Nephron (organoid): ENCODE results near the gene SLC8A1.

ENCODE experiments used
- H3K27ac Mint-ChIP-seq, 3 experiments: 2 replicates each; pipeline ENCODE4 v1.8.0; 2020; ENCODE audit warnings: mixed read lengths in 3 of 3, mild to moderate bottlenecking in 2 of 3, moderate library complexity in 1 of 3
- H3K27me3 Mint-ChIP-seq: 2 replicates; pipeline ENCODE4 v1.8.0; 2021; ENCODE audit warnings: low read depth, mild to moderate bottlenecking, moderate library complexity, mixed read lengths
- H3K36me3 Mint-ChIP-seq: 2 replicates; pipeline ENCODE4 v1.8.0; 2020; ENCODE audit warnings: low read depth, mixed read lengths
- H3K4me1 Mint-ChIP-seq: 2 replicates; pipeline ENCODE4 v1.8.0; 2020; ENCODE audit warnings: mixed read lengths
- H3K4me3 Mint-ChIP-seq, 3 experiments: 2 replicates each; pipeline ENCODE4 v1.8.0; 2020; ENCODE audit warnings: mild to moderate bottlenecking in 3 of 3, mixed read lengths in 3 of 3, moderate library complexity in 2 of 3
- H3K9me3 Mint-ChIP-seq: 2 replicates; pipeline ENCODE4 v1.8.0; 2020; ENCODE audit warnings: mixed read lengths
- TF ChIP-seq, protein P1 (sequence below), 3 experiments: fragments of 200-600 bp; sonication (generic); IDR thresholded peaks; one replicate each; pipeline ENCODE4 v1.5.0; 2021; ENCODE audit warnings: antibody characterized with exemption in 3 of 3; ENCODE audit not compliant: unreplicated experiment in 3 of 3

Gene SLC8A1

GRCh38 chr2:40279482-40279881, 172.4 kb downstream of the SLC8A1 start:
- H3K27me3 Mint-ChIP-seq = no peaks in the 10 kb centered on the region
- H3K9me3 Mint-ChIP-seq = no peaks in the 10 kb centered on the region
- H3K36me3 Mint-ChIP-seq = no peaks in the 10 kb centered on the region
- peak overlapping the region in 2 of 3 experiments; percentile 14 to 34 for H3K27ac Mint-ChIP-seq
- H3K4me3 Mint-ChIP-seq = no peak overlapping the region
- H3K4me1 Mint-ChIP-seq = peaks cover 51% of the 10 kb centered on the region
- TF ChIP-seq, protein P1, sequence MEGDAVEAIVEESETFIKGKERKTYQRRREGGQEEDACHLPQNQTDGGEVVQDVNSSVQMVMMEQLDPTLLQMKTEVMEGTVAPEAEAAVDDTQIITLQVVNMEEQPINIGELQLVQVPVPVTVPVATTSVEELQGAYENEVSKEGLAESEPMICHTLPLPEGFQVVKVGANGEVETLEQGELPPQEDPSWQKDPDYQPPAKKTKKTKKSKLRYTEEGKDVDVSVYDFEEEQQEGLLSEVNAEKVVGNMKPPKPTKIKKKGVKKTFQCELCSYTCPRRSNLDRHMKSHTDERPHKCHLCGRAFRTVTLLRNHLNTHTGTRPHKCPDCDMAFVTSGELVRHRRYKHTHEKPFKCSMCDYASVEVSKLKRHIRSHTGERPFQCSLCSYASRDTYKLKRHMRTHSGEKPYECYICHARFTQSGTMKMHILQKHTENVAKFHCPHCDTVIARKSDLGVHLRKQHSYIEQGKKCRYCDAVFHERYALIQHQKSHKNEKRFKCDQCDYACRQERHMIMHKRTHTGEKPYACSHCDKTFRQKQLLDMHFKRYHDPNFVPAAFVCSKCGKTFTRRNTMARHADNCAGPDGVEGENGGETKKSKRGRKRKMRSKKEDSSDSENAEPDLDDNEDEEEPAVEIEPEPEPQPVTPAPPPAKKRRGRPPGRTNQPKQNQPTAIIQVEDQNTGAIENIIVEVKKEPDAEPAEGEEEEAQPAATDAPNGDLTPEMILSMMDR (IDR thresholded peaks at IDR 0.05; ENCODE audit: unreplicated experiment in 3 of 3) = no peak

GRCh38 chr2:40279001-40279400, 172.9 kb downstream of the SLC8A1 start:
- Mint-ChIP-seq H3K36me3 (no peaks in the 10 kb centered on the region), H3K27ac (peak overlapping the region; percentile 14 to 60 (median 34)), H3K4me1 (peaks cover 55% of the 10 kb centered on the region), H3K27me3 (no peaks in the 10 kb centered on the region), H3K9me3 (no peaks in the 10 kb centered on the region), H3K4me3 (peak overlapping the region in 1 of 3 experiments; percentile 30)
- TF ChIP-seq, protein P1 (IDR thresholded peaks at IDR 0.05; ENCODE audit: unreplicated experiment in 3 of 3) = no peak

GRCh38 chr2:40276076-40276475, 175.8 kb downstream of the SLC8A1 start:
- Mint-ChIP-seq H3K4me1 (peaks cover 49% of the 10 kb centered on the region), H3K27ac (peak overlapping the region in 1 of 3 experiments; percentile 61), H3K9me3 (no peaks in the 10 kb centered on the region), H3K4me3 (no peak overlapping the region), H3K36me3 (no peaks in the 10 kb centered on the region), H3K27me3 (no peaks in the 10 kb centered on the region)
- TF ChIP-seq, protein P1 (IDR thresholded peaks at IDR 0.05; ENCODE audit: unreplicated experiment in 3 of 3) = no peak

- Mint-ChIP-seq H3K36me3 (no peaks in the 10 kb centered on the region), H3K4me1 (peaks cover 33% of the 10 kb centered on the region)
- TF ChIP-seq, protein P1 (IDR thresholded peaks at IDR 0.05; ENCODE audit: unreplicated experiment in 3 of 3) = no peak
Observed at GRCh38 chr2:40274270-40274669, 177.6 kb downstream of the SLC8A1 start.

DNA sequence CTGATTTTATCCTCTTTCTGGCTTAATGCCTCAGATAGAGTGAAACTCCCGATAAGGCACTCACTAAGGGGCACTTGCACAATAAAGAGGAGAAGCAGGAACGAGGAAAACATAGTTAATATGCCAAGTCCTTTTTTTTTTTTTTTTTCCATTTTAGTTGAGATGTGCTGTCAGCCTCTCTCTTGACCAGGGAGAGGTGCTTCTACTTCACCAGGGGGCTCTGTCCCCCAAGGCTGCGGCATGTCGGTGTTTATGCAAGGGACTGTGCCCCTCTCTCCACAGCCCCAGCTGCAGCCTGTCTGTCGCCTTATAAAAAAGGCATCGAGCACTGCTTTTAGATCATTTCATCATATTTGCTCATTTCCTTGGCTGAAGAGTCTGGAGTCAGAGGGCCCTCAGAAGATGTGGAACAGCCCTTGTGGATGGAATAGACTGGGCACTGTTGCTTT, 178.1 kb downstream of the SLC8A1 start:
- H3K9me3 Mint-ChIP-seq = no peaks in the 10 kb centered on the region
- H3K4me3 Mint-ChIP-seq = no peak overlapping the region
- peaks cover 28% of the 10 kb centered on the region for H3K4me1 Mint-ChIP-seq
- TF ChIP-seq, protein P1 (IDR thresholded peaks at IDR 0.05; ENCODE audit: unreplicated experiment in 3 of 3) = no peak
- H3K36me3 Mint-ChIP-seq = no peaks in the 10 kb centered on the region
- H3K27ac Mint-ChIP-seq = peak overlapping the region in 2 of 3 experiments; percentile 43 to 74
- H3K27me3 Mint-ChIP-seq = peaks cover 3% of the 10 kb centered on the region

More at GRCh38 chr2:40274270-40274669, 177.6 kb downstream of the SLC8A1 start:
- H3K27ac Mint-ChIP-seq = peak overlapping the region in 1 of 3 experiments; percentile 74
- no peak overlapping the region for H3K4me3 Mint-ChIP-seq
- no peaks in the 10 kb centered on the region for H3K9me3 Mint-ChIP-seq
- H3K27me3 Mint-ChIP-seq = peaks cover 3% of the 10 kb centered on the region

DNA sequence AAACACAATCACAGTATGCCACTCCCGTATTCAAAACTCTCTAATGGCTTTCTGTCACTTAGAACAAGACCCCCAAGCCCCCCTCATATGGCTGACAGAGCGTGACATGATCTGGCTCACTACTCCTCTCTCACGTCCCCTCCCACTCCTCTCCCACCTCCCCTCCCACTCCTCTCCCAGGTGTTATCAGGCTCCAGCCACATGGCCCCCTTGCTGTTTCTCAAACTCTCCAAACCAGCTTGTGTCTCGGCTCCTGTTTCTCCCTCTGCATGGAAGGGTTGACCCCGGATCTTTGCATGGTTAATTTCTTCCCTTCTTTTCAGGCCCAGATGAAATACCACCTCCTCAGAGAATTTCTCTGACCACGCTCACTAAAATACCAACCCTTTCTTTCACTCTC, 180.8 kb downstream of the SLC8A1 start:
- Mint-ChIP-seq H3K4me1 (peaks cover 30% of the 10 kb centered on the region), H3K9me3 (no peaks in the 10 kb centered on the region), H3K27ac (peak overlapping the region; percentile 2 to 77 (median 5)), H3K27me3 (peaks cover 3% of the 10 kb centered on the region), H3K36me3 (no peaks in the 10 kb centered on the region), H3K4me3 (no peak overlapping the region)
- TF ChIP-seq, protein P1 (IDR thresholded peaks at IDR 0.05; ENCODE audit: unreplicated experiment in 3 of 3) = no peak
